HG03439 (cell line): Measurements from ENCODE around the gene ACTR2.
"Not testable (repeated sequence)": the region's sequence is repeated elsewhere in the genome, so short reads cannot be mapped to it uniquely, and the experiment has no call there.

Source experiments
- ATAC-seq: cut with Tn5 transposase; IDR thresholded peaks from one replicate; pipeline ENCODE4 v1.9.1; 2021; ENCODE audit warnings: mild to moderate bottlenecking, moderate library complexity; ENCODE audit not compliant: unreplicated experiment

Gene ACTR2

DNA sequence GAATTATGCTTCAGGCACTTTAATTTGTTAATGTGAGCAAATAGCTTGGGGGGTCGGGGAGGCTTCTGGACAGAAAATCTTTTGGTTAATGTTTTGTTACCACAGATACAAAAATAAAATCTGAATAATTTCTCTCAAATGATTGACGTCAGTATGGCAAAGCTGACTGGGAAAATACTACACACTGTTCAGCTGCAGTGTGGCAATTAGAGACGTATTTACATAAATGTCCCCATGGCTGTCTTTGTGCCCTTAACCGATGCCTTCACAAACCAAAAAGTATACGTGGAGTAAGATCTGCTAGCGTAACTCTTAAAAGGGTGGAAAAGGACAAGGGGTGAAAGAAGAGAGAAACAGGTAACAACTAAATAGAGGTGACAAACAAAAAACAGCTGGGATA lies 83.4 kb downstream of the ACTR2 start:
- ATAC-seq, result no peak

DNA sequence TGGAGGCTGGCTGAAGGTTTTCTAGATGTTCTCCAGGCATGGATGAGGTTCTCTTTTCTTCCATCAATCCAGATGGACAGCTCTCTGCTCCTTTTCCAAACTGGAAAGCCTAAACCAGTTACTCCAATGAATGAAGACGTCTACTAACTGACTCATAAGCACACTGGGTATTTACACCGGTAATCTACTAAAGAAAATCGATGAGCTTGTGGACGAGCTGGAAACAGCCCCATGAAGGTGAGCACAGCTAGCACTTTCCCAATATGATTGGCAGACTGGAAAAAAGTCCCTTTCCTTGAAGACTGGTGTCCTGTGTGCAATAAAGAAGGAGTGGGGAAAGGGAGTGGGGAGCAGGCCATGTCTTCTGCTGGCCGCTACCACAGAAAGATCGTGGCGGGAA lies 84.0 kb downstream of the ACTR2 start:
- no peak for ATAC-seq

DNA sequence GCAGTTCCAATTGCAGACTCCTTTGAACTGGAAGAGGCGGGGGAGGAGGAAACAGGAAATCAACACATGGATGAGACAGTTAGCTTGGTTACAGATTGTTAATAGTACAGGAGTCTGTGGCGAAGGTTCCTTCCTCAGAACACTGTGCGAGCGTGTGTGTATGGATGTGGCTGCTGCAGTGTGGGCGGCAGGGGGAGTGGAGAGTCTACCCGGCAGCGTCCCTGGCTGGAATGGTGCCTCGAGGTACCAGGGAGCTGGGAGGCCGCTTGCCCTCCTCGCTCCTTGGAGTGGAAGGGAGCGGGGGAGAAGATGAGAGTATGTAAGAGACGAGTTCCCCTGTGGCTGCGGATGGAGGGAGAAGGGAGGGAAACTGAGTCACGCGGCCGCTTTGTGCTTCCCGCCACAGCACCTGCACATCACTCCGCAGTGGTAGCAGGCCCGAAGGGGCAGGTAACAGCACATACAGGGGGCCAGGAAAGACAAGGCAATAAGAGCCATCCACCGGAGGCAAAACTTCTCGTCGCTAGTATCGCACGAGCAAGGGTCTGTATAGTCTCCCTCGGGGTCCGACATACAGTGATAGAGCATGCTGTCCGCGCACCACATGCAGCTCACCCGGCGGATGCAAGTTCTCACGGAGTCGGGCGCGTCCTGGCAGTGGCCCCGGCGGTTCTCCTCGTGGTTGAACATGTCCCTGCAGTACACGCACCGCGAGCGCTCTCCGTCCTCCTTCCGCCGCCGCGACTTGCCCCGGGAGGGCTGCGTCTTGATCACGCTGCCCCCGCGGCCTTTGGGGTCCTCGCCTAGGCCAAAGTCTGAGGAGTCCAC lies 85.7 kb downstream of the ACTR2 start:
- no peak for ATAC-seq

DNA sequence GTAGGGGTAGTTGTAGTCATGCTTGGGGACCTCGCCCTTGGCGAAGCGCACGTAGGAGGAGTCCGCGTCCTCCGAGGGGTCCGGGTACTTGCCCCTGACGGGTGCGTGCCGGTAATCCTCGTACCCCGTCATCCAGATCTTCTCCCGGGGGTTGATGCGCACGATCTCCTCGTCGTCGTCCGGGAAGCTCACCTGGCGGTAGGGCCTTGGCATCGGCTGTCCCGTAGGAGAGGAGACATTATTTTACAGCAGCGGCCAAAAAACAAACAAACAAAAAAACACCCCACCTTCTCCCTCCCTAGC lies 86.3 kb downstream of the ACTR2 start:
- no peak for ATAC-seq

DNA sequence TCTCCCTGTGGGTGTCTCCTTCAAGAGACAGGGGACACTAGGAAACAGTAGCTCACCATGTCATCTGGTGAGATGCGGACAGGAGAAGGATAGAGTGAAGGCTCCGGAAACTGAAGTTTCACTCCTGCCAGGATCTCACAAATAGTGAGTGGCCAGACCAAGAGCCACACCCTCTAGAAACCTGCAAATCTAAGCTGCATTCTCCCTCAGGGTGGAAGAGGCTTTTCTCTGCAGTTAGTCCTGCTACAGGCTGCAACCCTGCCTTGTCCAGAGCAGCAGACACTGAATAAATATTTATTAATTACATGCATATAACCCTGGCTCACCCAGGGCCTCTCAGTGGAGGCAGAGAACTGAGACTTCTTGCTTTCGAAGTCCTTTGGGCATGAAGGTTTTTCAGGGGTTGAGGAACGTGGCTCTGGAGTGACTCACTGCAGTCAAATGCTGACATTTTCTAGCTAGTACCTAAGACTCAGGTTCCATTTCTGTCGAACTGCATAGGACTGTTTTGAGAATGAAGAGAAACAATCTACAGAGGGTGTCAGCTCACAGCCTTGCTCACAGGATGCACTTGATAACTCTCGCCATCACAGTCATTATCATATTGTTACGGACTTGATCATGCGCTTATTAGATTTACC lies 87.3 kb downstream of the ACTR2 start:
- no peak for ATAC-seq

DNA sequence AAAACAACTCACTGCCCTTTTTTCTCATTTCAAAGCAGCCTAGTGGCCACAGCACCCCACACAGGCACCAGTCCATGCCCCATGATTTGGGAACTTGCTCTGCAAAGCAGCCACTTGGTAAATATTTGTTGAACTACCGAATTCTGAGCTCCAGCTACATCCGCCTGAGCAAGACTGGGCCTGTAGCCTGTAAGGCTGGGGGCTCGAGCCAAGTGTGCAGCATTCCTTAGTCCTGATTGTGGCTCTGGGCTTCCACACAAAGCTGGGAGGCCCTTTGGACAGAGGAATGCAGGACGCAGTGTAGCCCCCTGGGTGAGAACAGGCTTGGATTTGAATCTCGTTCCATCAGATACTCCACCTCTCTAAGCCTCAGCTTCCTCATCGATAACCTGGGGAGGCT lies 88.4 kb downstream of the ACTR2 start:
- no peak for ATAC-seq

DNA sequence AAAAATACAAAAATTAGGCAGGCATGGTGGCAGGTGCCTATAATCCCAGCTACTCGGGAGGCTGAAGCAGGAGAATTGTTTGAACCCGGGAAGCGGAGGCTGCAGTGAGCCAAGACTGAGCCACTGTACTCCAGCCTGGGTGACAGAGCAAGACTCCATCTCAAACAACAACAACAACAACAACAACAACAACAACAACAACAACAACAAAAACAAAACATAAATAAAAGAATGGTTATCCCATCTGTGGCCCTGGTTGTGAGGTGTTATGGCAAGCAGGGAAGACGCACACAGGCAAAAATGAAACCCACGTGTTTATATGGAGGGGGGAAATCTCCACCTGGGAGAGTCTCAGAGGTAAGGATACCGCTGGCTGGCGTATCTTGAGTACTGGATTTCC lies 89.7 kb downstream of the ACTR2 start:
- ATAC-seq, result not testable (repeated sequence)

DNA sequence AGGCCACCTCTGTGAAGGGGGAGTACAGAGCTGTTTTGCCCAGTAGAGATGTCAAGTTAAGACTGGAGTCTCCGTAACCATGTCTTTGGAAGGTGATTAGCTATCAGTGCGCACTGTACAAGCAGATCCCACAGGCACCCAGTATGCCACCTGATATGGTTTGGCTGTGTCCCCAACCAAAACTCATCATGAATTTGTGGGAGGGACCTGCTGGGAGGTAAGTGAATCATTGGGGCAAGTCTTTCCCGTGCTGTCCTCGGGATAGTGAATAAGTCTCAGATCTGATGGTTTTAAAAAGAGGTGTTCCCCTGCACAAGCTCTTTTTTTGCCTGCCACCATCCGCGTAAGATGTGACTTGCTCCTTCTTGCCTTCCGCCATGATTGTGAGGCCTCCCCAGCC lies 90.2 kb downstream of the ACTR2 start:
- ATAC-seq, result no peak

DNA sequence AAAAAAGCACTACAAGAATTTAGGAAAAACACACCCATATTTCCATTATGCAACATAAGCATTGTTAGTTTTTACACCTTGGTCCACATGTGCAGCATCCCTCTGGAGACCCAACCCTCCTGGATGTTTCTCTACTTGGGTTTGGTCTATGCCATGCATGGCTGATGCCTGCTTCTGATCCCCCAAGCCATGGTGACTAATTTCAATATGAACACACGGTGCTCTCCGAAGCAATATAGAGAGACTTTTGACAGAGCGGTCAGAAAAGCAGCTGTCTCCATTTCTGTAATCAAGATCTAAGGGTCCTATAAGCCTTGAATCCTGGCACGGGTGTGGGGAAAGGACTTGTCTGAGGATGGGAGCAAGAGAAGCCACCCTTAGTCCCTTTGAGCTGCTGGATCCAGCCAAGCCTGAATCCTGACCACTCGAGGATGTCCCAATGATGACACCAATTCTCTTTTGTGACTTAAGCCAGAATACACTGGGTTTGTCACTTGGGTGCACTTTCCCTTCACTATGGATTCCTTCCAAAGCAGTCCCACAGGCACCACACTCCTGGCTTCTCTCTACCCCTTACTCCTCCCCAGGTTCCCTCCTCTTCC lies 91.5 kb downstream of the ACTR2 start:
- no peak for ATAC-seq

DNA sequence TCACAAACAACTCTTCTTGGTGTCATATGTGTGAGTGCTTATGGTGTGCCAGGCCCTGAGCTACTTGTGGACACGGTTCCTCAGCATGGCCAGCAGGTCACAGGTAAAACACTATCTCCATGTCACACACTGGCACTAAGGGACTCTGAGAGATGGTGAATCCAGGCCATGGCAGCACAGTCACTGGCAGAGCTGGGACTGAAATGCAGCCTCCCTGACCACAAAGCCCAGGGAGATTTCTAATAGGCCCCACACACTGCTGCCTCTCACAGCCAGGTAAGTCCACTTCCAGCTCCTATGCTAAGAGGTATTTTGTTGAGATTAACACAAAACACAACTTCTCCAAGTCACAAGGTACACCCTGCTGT lies 92.0 kb downstream of the ACTR2 start:
- ATAC-seq, result no peak

DNA sequence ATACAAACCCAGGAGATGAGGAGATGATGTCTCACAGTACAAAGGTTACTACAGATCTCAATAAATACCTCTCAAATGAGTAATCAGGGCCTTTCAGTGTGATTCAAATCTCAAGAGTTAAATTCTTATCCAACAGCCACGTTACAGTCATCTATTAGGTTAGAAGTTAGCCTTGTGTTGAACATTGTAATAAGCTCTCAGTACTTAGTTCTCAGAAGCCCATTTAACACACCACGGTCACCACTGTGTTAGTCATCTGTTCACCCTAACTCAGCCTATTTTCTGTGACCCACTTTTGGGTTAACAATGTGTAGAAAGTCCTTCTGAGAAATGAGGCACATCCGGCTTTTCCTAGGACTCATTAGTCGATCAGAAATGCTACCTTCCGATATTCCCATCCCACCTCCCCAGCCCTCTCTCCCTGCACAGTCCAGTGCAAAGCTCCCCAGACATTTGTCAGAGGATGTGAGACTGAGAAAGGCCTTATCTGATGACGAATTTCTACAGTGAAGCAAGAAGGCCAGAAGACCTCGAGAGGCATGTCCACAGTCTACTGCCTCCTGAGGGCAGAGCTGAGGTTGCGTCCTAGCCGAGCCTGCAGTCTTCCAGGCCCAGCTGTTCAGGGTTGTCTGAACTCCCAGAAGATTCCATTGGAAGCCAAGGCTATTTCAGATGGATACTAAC lies 92.6 kb downstream of the ACTR2 start:
- peak; percentile 74 for ATAC-seq
